ENCODE data around the gene ELP4. TPM values are rescaled to one million over a fixed set of nuclear protein-coding genes. Genes with fewer than 3 reads are reported as not detected.

Gene ELP4
- total and polyA plus RNA-seq, 9 of the 15 experiments (the other 6 are each of a cell fraction or from before 2014, with no cell fraction given) = 24.1 to 60.3 (median 38.7) TPM

- Histone ChIP-seq H4K20me1 (replicated peaks; ENCODE audit: control insufficient read depth, insufficient read depth, low read length) (no peaks in the 10 kb centered on the region), H3K27me3 (ENCODE audit: control insufficient read depth in 2 of 2, insufficient read depth in 2 of 2, low read length in 2 of 2) (no peaks in the 10 kb centered on the region), H3K27ac (ENCODE audit: extremely low read depth, low read depth, low read length) (no peak overlapping the region), H3K4me2 (ENCODE audit: insufficient read depth, low read length) (no peak overlapping the region), H3K36me3 (ENCODE audit: control insufficient read depth, insufficient read depth, low read length) (peaks cover 39% of the 10 kb centered on the region; the same call in 2 of the 3 replicates), H2AFZ (ENCODE audit: low read depth, low read length) (no peak overlapping the region), H3K79me2 (ENCODE audit: control insufficient read depth, insufficient read depth, low read length) (peaks cover 75% of the 10 kb centered on the region), H3K4me1 (replicated peaks in 1 of 2; ENCODE audit: control insufficient read depth in 2 of 2, insufficient read depth in 2 of 2, low read length in 2 of 2) (no peaks in the 10 kb centered on the region; a peak in 1 of 5 replicates), H3K9ac (ENCODE audit: insufficient read depth in 1 of 2, low read depth in 2 of 2, low read length in 2 of 2) (no peak overlapping the region), H3K4me3 (no peak overlapping the region), H3K9me3 (replicated peaks; ENCODE audit: control insufficient read depth, insufficient read depth, low read depth, low read length) (no peaks in the 10 kb centered on the region), H3K9me1 (ENCODE audit: control insufficient read depth, insufficient read depth, low read length) (no peaks in the 10 kb centered on the region)
- ChIA-PET CTCF (ENCODE audit: low intra/inter-chr PET ratio) (no interaction called here), POLR2A (interaction anchor here (0.7 to 2.3 kb wide), 7 partner anchors 8 to 1073 kb away, joined by 3 to 6 read pairs (median 3); no protein-coding TSS in a partner anchor)
- BruUV-seq (replicated peaks) = no TSS peak
- DNase-seq (ENCODE audit: extremely low read depth in 1 of 4, low spot score in 3 of 4) = no peak
- no peak for FAIRE-seq
- in situ Hi-C loops (cut with MboI) = no loop called here
- intact Hi-C loops (cut with micrococcal nuclease) = no loop called here
- no peak for ATAC-seq
- WGBS (ENCODE audit: insufficient coverage, low coverage, missing lambda C conversion rate) = 59% methylated on average over 2 of the region's 2 CpGs
- TF ChIP-seq CCNT2 (IDR thresholded peaks at IDR 0.05; ENCODE audit: borderline replicate concordance, extremely low read depth, insufficient read length, low read depth, low read length) (no peak), MEF2A (IDR thresholded peaks at IDR 0.05; ENCODE audit: control insufficient read depth, low read depth, low read length) (no peak), ZBTB9 (CRISPR knock-in tag; IDR thresholded peaks at IDR 0.05) (no peak), ZNF77 (CRISPR knock-in tag; IDR thresholded peaks at IDR 0.05) (no peak), TRIM28 (IDR thresholded peaks at IDR 0.05) (no peak), ZNF263 (CRISPR knock-in tag; IDR thresholded peaks at IDR 0.05; ENCODE audit: borderline replicate concordance) (no peak), SUPT5H (IDR thresholded peaks at IDR 0.05) (no peak), UBTF (IDR thresholded peaks at IDR 0.05; ENCODE audit: borderline replicate concordance in 1 of 2, low read depth in 2 of 2, low read length in 2 of 2) (no peak)
- TF ChIP-seq, protein P1, sequence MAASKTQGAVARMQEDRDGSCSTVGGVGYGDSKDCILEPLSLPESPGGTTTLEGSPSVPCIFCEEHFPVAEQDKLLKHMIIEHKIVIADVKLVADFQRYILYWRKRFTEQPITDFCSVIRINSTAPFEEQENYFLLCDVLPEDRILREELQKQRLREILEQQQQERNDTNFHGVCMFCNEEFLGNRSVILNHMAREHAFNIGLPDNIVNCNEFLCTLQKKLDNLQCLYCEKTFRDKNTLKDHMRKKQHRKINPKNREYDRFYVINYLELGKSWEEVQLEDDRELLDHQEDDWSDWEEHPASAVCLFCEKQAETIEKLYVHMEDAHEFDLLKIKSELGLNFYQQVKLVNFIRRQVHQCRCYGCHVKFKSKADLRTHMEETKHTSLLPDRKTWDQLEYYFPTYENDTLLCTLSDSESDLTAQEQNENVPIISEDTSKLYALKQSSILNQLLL (CRISPR knock-in tag; IDR thresholded peaks at IDR 0.05; ENCODE audit: borderline replicate concordance) = no peak
- TF ChIP-seq, protein P2, sequence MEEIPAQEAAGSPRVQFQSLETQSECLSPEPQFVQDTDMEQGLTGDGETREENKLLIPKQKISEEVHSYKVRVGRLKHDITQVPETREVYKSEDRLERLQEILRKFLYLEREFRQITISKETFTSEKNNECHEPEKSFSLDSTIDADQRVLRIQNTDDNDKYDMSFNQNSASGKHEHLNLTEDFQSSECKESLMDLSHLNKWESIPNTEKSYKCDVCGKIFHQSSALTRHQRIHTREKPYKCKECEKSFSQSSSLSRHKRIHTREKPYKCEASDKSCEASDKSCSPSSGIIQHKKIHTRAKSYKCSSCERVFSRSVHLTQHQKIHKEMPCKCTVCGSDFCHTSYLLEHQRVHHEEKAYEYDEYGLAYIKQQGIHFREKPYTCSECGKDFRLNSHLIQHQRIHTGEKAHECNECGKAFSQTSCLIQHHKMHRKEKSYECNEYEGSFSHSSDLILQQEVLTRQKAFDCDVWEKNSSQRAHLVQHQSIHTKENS (CRISPR knock-in tag; IDR thresholded peaks at IDR 0.05) = no peak
- TF ChIP-seq, protein P3, sequence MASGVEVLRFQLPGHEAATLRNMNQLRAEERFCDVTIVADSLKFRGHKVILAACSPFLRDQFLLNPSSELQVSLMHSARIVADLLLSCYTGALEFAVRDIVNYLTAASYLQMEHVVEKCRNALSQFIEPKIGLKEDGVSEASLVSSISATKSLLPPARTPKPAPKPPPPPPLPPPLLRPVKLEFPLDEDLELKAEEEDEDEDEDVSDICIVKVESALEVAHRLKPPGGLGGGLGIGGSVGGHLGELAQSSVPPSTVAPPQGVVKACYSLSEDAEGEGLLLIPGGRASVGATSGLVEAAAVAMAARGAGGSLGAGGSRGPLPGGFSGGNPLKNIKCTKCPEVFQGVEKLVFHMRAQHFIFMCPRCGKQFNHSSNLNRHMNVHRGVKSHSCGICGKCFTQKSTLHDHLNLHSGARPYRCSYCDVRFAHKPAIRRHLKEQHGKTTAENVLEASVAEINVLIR (CRISPR knock-in tag; IDR thresholded peaks at IDR 0.05) = no peak
Observed at GRCh38 chr11:31492320-31492913, 17.1 kb upstream of the ELP4 start.

All from K562 (cell line).